ENCODE results near the gene ZDHHC18.
A peak's percentile ranks its signal among the peaks of the same experiment; 100 is the strongest.
"Not testable (repeated sequence)": the region's sequence is repeated elsewhere in the genome, so short reads cannot be mapped to it uniquely, and the experiment has no call there.

The ZDHHC18 gene

DNA sequence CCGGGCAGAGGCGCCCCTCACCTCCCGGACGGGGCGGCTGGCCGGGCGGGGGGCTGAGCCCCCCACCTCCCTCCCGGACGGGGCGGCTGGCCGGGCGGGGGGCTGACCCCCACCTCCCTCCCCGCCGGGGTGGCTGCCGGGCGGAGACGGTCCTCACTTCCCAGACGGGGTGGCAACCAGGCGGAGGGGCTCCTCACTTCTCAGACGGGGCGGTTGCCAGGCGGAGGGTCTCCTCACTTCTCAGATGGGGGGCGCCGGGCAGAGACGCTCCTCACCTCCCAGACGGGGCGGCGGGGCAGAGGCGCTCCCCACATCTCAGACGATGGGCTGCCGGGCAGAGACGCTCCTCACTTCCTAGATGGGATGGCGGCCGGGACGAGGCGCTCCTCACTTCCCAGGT, 22.6 kb upstream of the ZDHHC18 start:
- DNase-seq (ENCODE audit: low spot score); H3K79me1 ChIP-seq (ENCODE audit: low read depth, low read length); H2AFZ ChIP-seq (ENCODE audit: low read length); H3K9me3 ChIP-seq (replicated peaks in 1 of 2; ENCODE audit: control insufficient read depth in 2 of 2, insufficient read depth in 1 of 2, low read depth in 1 of 2, low read length in 2 of 2); H2BK5ac ChIP-seq (ENCODE audit: low read length); H3K4ac ChIP-seq (ENCODE audit: low read length); H3K27me3 ChIP-seq (ENCODE audit: control insufficient read depth in 3 of 3, insufficient read depth in 3 of 3, low read depth in 1 of 3, low read length in 3 of 3); H3K36me3 ChIP-seq (replicated peaks in 1 of 2; ENCODE audit: control insufficient read depth in 2 of 2, insufficient read depth in 2 of 2, low read length in 2 of 2); H3K4me2 ChIP-seq (ENCODE audit: insufficient read depth, low read length, poor library complexity, severe bottlenecking); H2BK12ac ChIP-seq (ENCODE audit: low read length); H4K91ac ChIP-seq (ENCODE audit: low read depth, low read length, poor library complexity); H3K18ac ChIP-seq (ENCODE audit: low read length); H4K8ac ChIP-seq (ENCODE audit: low read depth, low read length); H3K4me3 ChIP-seq (ENCODE audit: low read length in 2 of 2); H3K9ac ChIP-seq (ENCODE audit: low read depth, low read length, poor library complexity); H3K4me1 ChIP-seq (ENCODE audit: control insufficient read depth in 2 of 2, insufficient read depth in 1 of 2, low read depth in 1 of 2, low read length in 2 of 2); H3K27ac ChIP-seq (replicated peaks; ENCODE audit: low read length); H3K23ac ChIP-seq (ENCODE audit: low read depth, low read length, poor library complexity); H2BK15ac ChIP-seq (ENCODE audit: low read length); H3K14ac ChIP-seq (ENCODE audit: low read length); H2BK120ac ChIP-seq (ENCODE audit: low read depth, low read length); H2AK5ac ChIP-seq (ENCODE audit: low read depth, low read length): not testable (repeated sequence)
- WGBS, 2 donors (ENCODE audit: extremely low coverage in 2 of 2, insufficient read length in 2 of 2, insufficient replicate concordance in 1 of 2) = no CpG with 5 or more reads among the region's 36 CpGs

DNA sequence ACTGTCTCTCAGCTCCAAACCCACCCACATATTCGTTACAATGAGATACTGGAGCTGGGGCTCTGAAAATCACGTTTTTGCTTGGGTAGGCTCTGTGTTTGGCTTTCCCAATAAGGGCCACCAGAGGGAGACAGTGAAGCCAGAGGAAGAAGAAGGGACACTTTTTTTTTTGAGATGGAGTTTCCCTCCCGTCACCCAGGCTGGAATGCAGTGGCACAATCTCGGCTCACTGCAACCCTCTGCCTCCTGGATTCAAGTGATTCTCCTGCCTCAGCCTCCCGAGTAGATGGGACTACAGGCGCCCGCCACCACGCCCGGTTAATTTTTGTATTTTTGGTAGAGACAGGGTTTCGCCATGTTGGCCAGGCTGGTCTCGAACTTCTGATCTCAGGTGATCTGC, 16.4 kb upstream of the ZDHHC18 start:
- not testable (repeated sequence) for H3K9ac ChIP-seq (ENCODE audit: low read depth, low read length, poor library complexity); H3K4me2 ChIP-seq (ENCODE audit: insufficient read depth, low read length, poor library complexity, severe bottlenecking); H2BK120ac ChIP-seq (ENCODE audit: low read depth, low read length); H2BK12ac ChIP-seq (ENCODE audit: low read length); H4K91ac ChIP-seq (ENCODE audit: low read depth, low read length, poor library complexity); H3K18ac ChIP-seq (ENCODE audit: low read length); H2BK5ac ChIP-seq (ENCODE audit: low read length); H2AK5ac ChIP-seq (ENCODE audit: low read depth, low read length); H3K4me1 ChIP-seq (ENCODE audit: control insufficient read depth in 2 of 2, insufficient read depth in 1 of 2, low read depth in 1 of 2, low read length in 2 of 2); H2BK15ac ChIP-seq (ENCODE audit: low read length); H3K27ac ChIP-seq (replicated peaks; ENCODE audit: low read length); H3K4ac ChIP-seq (ENCODE audit: low read length); H3K27me3 ChIP-seq (ENCODE audit: control insufficient read depth in 3 of 3, insufficient read depth in 3 of 3, low read depth in 1 of 3, low read length in 3 of 3); H3K36me3 ChIP-seq (replicated peaks in 1 of 2; ENCODE audit: control insufficient read depth in 2 of 2, insufficient read depth in 2 of 2, low read length in 2 of 2); H3K14ac ChIP-seq (ENCODE audit: low read length); H4K8ac ChIP-seq (ENCODE audit: low read depth, low read length); H3K4me3 ChIP-seq (ENCODE audit: low read length in 2 of 2); H3K23ac ChIP-seq (ENCODE audit: low read depth, low read length, poor library complexity); H3K79me1 ChIP-seq (ENCODE audit: low read depth, low read length); H3K9me3 ChIP-seq (replicated peaks in 1 of 2; ENCODE audit: control insufficient read depth in 2 of 2, insufficient read depth in 1 of 2, low read depth in 1 of 2, low read length in 2 of 2)
- WGBS, 2 donors (ENCODE audit: extremely low coverage in 2 of 2, insufficient read length in 2 of 2, insufficient replicate concordance in 1 of 2) = no CpG with 5 or more reads among the region's 11 CpGs
- H2AFZ ChIP-seq (ENCODE audit: low read length) = peak overlapping the region; percentile 44
- DNase-seq (ENCODE audit: low spot score) = peak; percentile 58

DNA sequence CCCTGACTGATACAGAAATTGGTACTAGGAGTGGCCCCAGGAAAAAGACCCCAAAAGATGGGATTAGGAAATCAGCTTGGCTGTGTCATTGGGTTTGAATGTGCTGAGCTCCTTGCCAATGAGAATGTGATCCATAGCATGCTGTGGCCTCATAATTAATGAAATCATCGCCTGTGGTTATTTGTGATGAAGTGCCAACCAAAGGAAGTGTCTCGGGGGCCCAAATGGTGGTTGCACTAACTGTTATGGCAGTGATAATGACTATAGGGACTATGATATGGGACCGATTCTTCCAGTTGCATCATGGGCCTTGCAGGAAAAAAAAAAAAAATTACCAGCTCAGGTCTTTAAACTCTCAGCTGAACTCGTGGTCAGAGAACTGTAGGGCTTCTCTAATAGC, 15.4 kb upstream of the ZDHHC18 start:
- no peak overlapping the region for H2BK5ac ChIP-seq (ENCODE audit: low read length)
- H3K4me3 ChIP-seq (ENCODE audit: low read length in 2 of 2) = no peak overlapping the region
- no peak overlapping the region for H3K23ac ChIP-seq (ENCODE audit: low read depth, low read length, poor library complexity)
- no peaks in the 10 kb centered on the region for H3K4me1 ChIP-seq (ENCODE audit: control insufficient read depth in 2 of 2, insufficient read depth in 1 of 2, low read depth in 1 of 2, low read length in 2 of 2)
- H3K79me1 ChIP-seq (ENCODE audit: low read depth, low read length) = no peaks in the 10 kb centered on the region
- no peaks in the 10 kb centered on the region for H3K27me3 ChIP-seq (ENCODE audit: control insufficient read depth in 3 of 3, insufficient read depth in 3 of 3, low read depth in 1 of 3, low read length in 3 of 3)
- no peak overlapping the region for H3K14ac ChIP-seq (ENCODE audit: low read length)
- no peak overlapping the region for H3K27ac ChIP-seq (replicated peaks; ENCODE audit: low read length)
- no peak overlapping the region for H3K4me2 ChIP-seq (ENCODE audit: insufficient read depth, low read length, poor library complexity, severe bottlenecking)
- H3K9me3 ChIP-seq (replicated peaks in 1 of 2; ENCODE audit: control insufficient read depth in 2 of 2, insufficient read depth in 1 of 2, low read depth in 1 of 2, low read length in 2 of 2) = peaks cover 0 to 2% of the 10 kb centered on the region in 2 donors
- H2AFZ ChIP-seq (ENCODE audit: low read length) = no peak overlapping the region
- no peak overlapping the region for H2BK15ac ChIP-seq (ENCODE audit: low read length)
- H2AK5ac ChIP-seq (ENCODE audit: low read depth, low read length) = no peak overlapping the region
- H4K8ac ChIP-seq (ENCODE audit: low read depth, low read length) = no peak overlapping the region
- H3K18ac ChIP-seq (ENCODE audit: low read length) = no peak overlapping the region
- H3K36me3 ChIP-seq (replicated peaks in 1 of 2; ENCODE audit: control insufficient read depth in 2 of 2, insufficient read depth in 2 of 2, low read length in 2 of 2) = no peaks in the 10 kb centered on the region
- no peak overlapping the region for H4K91ac ChIP-seq (ENCODE audit: low read depth, low read length, poor library complexity)
- H3K9ac ChIP-seq (ENCODE audit: low read depth, low read length, poor library complexity) = no peak overlapping the region
- whole genome bisulfite sequencing, 2 donors (ENCODE audit: extremely low coverage in 2 of 2, insufficient read length in 2 of 2, insufficient replicate concordance in 1 of 2) = no CpG with 5 or more reads among the region's 4 CpGs
- no peak overlapping the region for H2BK12ac ChIP-seq (ENCODE audit: low read length)
- H3K4ac ChIP-seq (ENCODE audit: low read length) = no peak overlapping the region
- no peak for DNase-seq (ENCODE audit: low spot score)
- no peak overlapping the region for H2BK120ac ChIP-seq (ENCODE audit: low read depth, low read length)

DNA sequence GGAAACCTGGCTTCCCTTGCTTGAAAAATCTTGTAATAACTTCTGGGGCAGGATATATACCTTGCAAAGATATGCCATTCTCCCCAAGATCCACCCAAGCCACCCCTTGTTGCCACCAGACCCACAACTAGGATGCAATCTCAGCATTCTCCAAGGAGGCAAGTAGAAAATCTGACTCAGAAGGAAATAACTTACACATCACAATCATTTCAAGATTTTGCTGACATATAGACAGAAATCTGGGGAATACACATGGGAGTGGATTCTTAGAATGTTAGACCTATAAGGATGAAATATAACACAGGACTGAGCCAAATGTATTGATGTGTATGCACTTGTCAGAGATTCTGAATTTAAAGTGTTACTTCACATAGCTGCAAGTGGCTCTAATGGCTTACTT, 14.8 kb upstream of the ZDHHC18 start:
- Histone ChIP-seq H3K4me1 (ENCODE audit: control insufficient read depth in 2 of 2, insufficient read depth in 1 of 2, low read depth in 1 of 2, low read length in 2 of 2) (no peaks in the 10 kb centered on the region), H2BK15ac (ENCODE audit: low read length) (no peak overlapping the region), H3K4me2 (ENCODE audit: insufficient read depth, low read length, poor library complexity, severe bottlenecking) (no peak overlapping the region), H3K79me1 (ENCODE audit: low read depth, low read length) (no peaks in the 10 kb centered on the region), H3K36me3 (replicated peaks in 1 of 2; ENCODE audit: control insufficient read depth in 2 of 2, insufficient read depth in 2 of 2, low read length in 2 of 2) (no peaks in the 10 kb centered on the region), H3K18ac (ENCODE audit: low read length) (no peak overlapping the region), H3K9me3 (replicated peaks in 1 of 2; ENCODE audit: control insufficient read depth in 2 of 2, insufficient read depth in 1 of 2, low read depth in 1 of 2, low read length in 2 of 2) (peaks cover 0 to 2% of the 10 kb centered on the region in 2 donors), H2AK5ac (ENCODE audit: low read depth, low read length) (no peak overlapping the region), H3K27me3 (ENCODE audit: control insufficient read depth in 3 of 3, insufficient read depth in 3 of 3, low read depth in 1 of 3, low read length in 3 of 3) (no peaks in the 10 kb centered on the region), H3K27ac (replicated peaks; ENCODE audit: low read length) (no peak overlapping the region), H2BK12ac (ENCODE audit: low read length) (no peak overlapping the region), H2BK120ac (ENCODE audit: low read depth, low read length) (no peak overlapping the region), H3K4me3 (ENCODE audit: low read length in 2 of 2) (no peak overlapping the region), H2BK5ac (ENCODE audit: low read length) (no peak overlapping the region), H4K91ac (ENCODE audit: low read depth, low read length, poor library complexity) (no peak overlapping the region), H3K14ac (ENCODE audit: low read length) (no peak overlapping the region), H2AFZ (ENCODE audit: low read length) (no peak overlapping the region), H3K9ac (ENCODE audit: low read depth, low read length, poor library complexity) (no peak overlapping the region), H3K4ac (ENCODE audit: low read length) (no peak overlapping the region), H3K23ac (ENCODE audit: low read depth, low read length, poor library complexity) (no peak overlapping the region), H4K8ac (ENCODE audit: low read depth, low read length) (no peak overlapping the region)
- DNase-seq (ENCODE audit: low spot score) = no peak
